Vagina (tissue), 2 donors: Measurements from ENCODE around the gene DCUN1D4. TPM values are rescaled to one million over a fixed set of nuclear protein-coding genes. Genes with fewer than 3 reads are reported as not detected.

Experiments used
- DNase-seq, 2 donors: peaks; one replicate each; pipeline ENCODE4 v3.0.0-alpha.2; 2017; ENCODE audit errors: extremely low spot score in 2 of 2
- H3K27ac ChIP-seq: fragments of 200-600 bp; sonication (generic); one replicate; pipeline ENCODE4 v1.5.1; 2019
- H3K27me3 ChIP-seq: fragments of 200-600 bp; sonication (generic); one replicate; pipeline ENCODE4 v1.5.1; 2019
- H3K36me3 ChIP-seq, 2 donors: fragments of 200-600 bp; sonication (generic); one replicate each; pipeline ENCODE4 v1.5.1; 2017 to 2019
- H3K4me1 ChIP-seq: fragments of 200-600 bp; sonication (generic); one replicate; pipeline ENCODE4 v1.5.1; 2019
- H3K4me3 ChIP-seq, 2 donors: fragments of 200-600 bp; sonication (generic); 1 replicate in 1 of 2; 2 replicates in 1 of 2; pipeline ENCODE4 v1.5.1; 2016 to 2019
- H3K9me3 ChIP-seq: fragments of 200-600 bp; sonication (generic); one replicate; pipeline ENCODE4 v1.5.1; 2019
- POLR2A ChIP-seq, 2 donors: fragments of 450-650 bp; IDR thresholded peaks; one replicate each; pipeline ENCODE4 v1.6.1; 2017; ENCODE audit warnings: antibody characterized with exemption in 2 of 2, mild to moderate bottlenecking in 2 of 2, moderate library complexity in 2 of 2
- POLR2AphosphoS5 ChIP-seq, 2 donors: sonication (generic); formaldehyde crosslinking; IDR thresholded peaks; one replicate each; pipeline ENCODE4 v1.9.0; 2017; ENCODE audit warnings: antibody characterized with exemption in 2 of 2, mild to moderate bottlenecking in 2 of 2, low read depth in 1 of 2; ENCODE audit not compliant: insufficient read depth in 1 of 2
- intact Hi-C: fragments of 100-400 bp; cut with DNase I; formaldehyde crosslinking; loops from one replicate; pipeline ENCODE4 v1.15.1; 2023
- total RNA-seq: library from RNA; depleted of rRNA; stranded (reverse); fragments of >200 nt; gene quantifications from one replicate; pipeline ENCODE4 v1.2.3, GENCODE V29; 2016
- TF ChIP-seq, protein P1 (sequence below), 3 experiments: fragments of 450-650 bp in 2 of 3; fragments of 200-600 bp in 1 of 3; sonication (generic) in 1 of 3; IDR thresholded peaks; one replicate each; pipeline ENCODE4 v1.5.1; 2017 to 2019; ENCODE audit warnings: antibody characterized with exemption in 3 of 3, mild to moderate bottlenecking in 2 of 3, moderate library complexity in 2 of 3

DCUN1D4 gene
- total RNA-seq, 1 donor from 2014 or later = 47.4 TPM

DNA sequence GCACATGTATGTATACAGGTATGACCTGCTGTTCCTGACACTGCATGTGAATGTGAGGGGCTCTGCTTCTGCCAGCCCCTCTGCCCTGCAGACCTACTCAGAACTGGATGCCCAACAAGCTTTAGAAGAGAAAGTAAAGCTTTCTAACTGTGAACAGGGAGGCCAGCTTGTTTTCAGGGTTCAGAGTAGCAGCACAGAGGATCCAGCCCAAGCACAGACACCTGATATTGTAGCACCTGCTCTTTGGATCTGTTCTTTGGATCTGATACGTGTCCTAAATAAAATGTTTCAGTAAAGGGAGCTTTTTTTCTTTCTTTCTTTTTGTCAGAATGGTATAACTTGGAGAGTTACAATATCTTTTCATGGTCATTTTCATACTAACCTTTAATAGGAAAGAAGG, 19.2 kb downstream of the DCUN1D4 start:
- H3K9me3 ChIP-seq = no peaks in the 10 kb centered on the region
- TF ChIP-seq POLR2AphosphoS5 (IDR thresholded peaks at IDR 0.05; ENCODE audit: insufficient read depth in 1 of 2, low read depth in 1 of 2) (no peak), POLR2A (IDR thresholded peaks at IDR 0.05) (no peak)
- TF ChIP-seq, protein P1, sequence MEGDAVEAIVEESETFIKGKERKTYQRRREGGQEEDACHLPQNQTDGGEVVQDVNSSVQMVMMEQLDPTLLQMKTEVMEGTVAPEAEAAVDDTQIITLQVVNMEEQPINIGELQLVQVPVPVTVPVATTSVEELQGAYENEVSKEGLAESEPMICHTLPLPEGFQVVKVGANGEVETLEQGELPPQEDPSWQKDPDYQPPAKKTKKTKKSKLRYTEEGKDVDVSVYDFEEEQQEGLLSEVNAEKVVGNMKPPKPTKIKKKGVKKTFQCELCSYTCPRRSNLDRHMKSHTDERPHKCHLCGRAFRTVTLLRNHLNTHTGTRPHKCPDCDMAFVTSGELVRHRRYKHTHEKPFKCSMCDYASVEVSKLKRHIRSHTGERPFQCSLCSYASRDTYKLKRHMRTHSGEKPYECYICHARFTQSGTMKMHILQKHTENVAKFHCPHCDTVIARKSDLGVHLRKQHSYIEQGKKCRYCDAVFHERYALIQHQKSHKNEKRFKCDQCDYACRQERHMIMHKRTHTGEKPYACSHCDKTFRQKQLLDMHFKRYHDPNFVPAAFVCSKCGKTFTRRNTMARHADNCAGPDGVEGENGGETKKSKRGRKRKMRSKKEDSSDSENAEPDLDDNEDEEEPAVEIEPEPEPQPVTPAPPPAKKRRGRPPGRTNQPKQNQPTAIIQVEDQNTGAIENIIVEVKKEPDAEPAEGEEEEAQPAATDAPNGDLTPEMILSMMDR (IDR thresholded peaks at IDR 0.05) = no peak
- H3K36me3 ChIP-seq = peaks cover 0 to 24% of the 10 kb centered on the region in 2 donors
- H3K27me3 ChIP-seq = no peaks in the 10 kb centered on the region
- H3K27ac ChIP-seq = no peak overlapping the region
- intact Hi-C loops = no loop called here
- no peak for DNase-seq
- no peak overlapping the region for H3K4me3 ChIP-seq
- peaks cover 15% of the 10 kb centered on the region for H3K4me1 ChIP-seq

DNA sequence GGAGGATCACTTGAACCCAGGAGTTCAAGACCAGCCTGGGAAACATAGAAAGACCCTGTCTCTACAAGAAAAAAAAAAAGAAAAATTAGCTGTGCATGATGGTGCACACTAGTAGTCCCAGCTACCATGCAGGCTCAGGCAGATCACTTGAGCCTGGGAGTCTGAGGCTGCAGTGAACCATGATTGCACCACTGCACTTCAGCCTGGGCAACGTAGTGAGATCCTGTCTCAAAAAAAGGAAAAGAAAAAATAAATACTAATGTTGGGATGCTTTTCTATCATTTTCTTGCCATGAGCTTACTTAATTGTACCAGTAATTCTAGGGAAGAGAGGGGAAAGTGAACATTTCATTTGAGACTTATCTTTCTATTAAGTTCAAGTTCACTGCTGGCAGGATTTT, 19.8 kb downstream of the DCUN1D4 start:
- Histone ChIP-seq H3K9me3 (no peaks in the 10 kb centered on the region), H3K36me3 (peaks cover 0 to 29% of the 10 kb centered on the region in 2 donors), H3K4me1 (peaks cover 15% of the 10 kb centered on the region), H3K27me3 (no peaks in the 10 kb centered on the region), H3K27ac (no peak overlapping the region), H3K4me3 (no peak overlapping the region)
- intact Hi-C loops = no loop called here
- no peak for TF ChIP-seq POLR2A (IDR thresholded peaks at IDR 0.05)
- no peak for TF ChIP-seq POLR2AphosphoS5 (IDR thresholded peaks at IDR 0.05; ENCODE audit: insufficient read depth in 1 of 2, low read depth in 1 of 2)
- TF ChIP-seq, protein P1 (IDR thresholded peaks at IDR 0.05) = no peak
- no peak for DNase-seq

GRCh38 chr4:51865717-51866116, 22.8 kb downstream of the DCUN1D4 start:
- Histone ChIP-seq H3K4me3 (no peak overlapping the region), H3K4me1 (no peaks in the 10 kb centered on the region), H3K27ac (no peak overlapping the region), H3K36me3 (peaks cover 0 to 36% of the 10 kb centered on the region in 2 donors), H3K9me3 (no peaks in the 10 kb centered on the region), H3K27me3 (no peaks in the 10 kb centered on the region)
- TF ChIP-seq POLR2A (IDR thresholded peaks at IDR 0.05) = no peak
- no peak for TF ChIP-seq POLR2AphosphoS5 (IDR thresholded peaks at IDR 0.05; ENCODE audit: insufficient read depth in 1 of 2, low read depth in 1 of 2)
- TF ChIP-seq, protein P1 (IDR thresholded peaks at IDR 0.05) = no peak
- no peak for DNase-seq
- intact Hi-C loops = no loop called here

GRCh38 chr4:51866835-51867234, 23.9 kb downstream of the DCUN1D4 start:
- Histone ChIP-seq H3K36me3 (peaks cover 0 to 39% of the 10 kb centered on the region in 2 donors), H3K27ac (no peak overlapping the region)
- DNase-seq = no peak

More at GRCh38 chr4:51866835-51867234, 23.9 kb downstream of the DCUN1D4 start:
- intact Hi-C loops = no loop called here
- H3K27me3 ChIP-seq = no peaks in the 10 kb centered on the region
- TF ChIP-seq, protein P1 (IDR thresholded peaks at IDR 0.05) = no peak
- TF ChIP-seq POLR2A (IDR thresholded peaks at IDR 0.05) (no peak), POLR2AphosphoS5 (IDR thresholded peaks at IDR 0.05; ENCODE audit: insufficient read depth in 1 of 2, low read depth in 1 of 2) (no peak)
- no peak overlapping the region for H3K4me3 ChIP-seq
- no peaks in the 10 kb centered on the region for H3K9me3 ChIP-seq
- no peaks in the 10 kb centered on the region for H3K4me1 ChIP-seq
